ENCODE data around the gene EIF2A.
"Not testable (repeated sequence)": the region's sequence is repeated elsewhere in the genome, so short reads cannot be mapped to it uniquely, and the experiment has no call there.

The EIF2A gene

GRCh38 chr3:150600647-150601530 is 54.3 kb downstream of the EIF2A start:
- DNase-seq (ENCODE audit: insufficient read length, low spot score); FAIRE-seq: not testable (repeated sequence)

- no peak for FAIRE-seq
Observed at GRCh38 chr3:150602426-150603152, 56.0 kb downstream of the EIF2A start.

GRCh38 chr3:150603153-150603979 is 56.8 kb downstream of the EIF2A start, which contains the start of gene SELENOT:
TSS of gene SELENOT (plus strand) at chr3:150603321. CDS start at chr3:150603363, 42 bp downstream.
- peak; percentile 98 for DNase-seq (ENCODE audit: insufficient read length, low spot score)
- FAIRE-seq, result peak; percentile 60

More at GRCh38 chr3:150602426-150603152, 56.0 kb downstream of the EIF2A start:
- DNase-seq (ENCODE audit: insufficient read length, low spot score), result no peak

- FAIRE-seq (no peak), DNase-seq (ENCODE audit: insufficient read length, low spot score) (peak; percentile 15)
Observed at GRCh38 chr3:150603980-150604319, 57.4 kb downstream of the EIF2A start.

GRCh38 chr3:150605998-150606641 is 59.5 kb downstream of the EIF2A start:
- DNase-seq (ENCODE audit: insufficient read length, low spot score) (no peak), FAIRE-seq (no peak)

GRCh38 chr3:150607267-150608065 is 60.9 kb downstream of the EIF2A start:
- FAIRE-seq (no peak), DNase-seq (ENCODE audit: insufficient read length, low spot score) (no peak)

GRCh38 chr3:150609988-150610387 is 63.4 kb downstream of the EIF2A start:
- DNase-seq (ENCODE audit: insufficient read length, low spot score) (no peak), FAIRE-seq (no peak)

GRCh38 chr3:150610785-150611184 is 64.2 kb downstream of the EIF2A start:
- FAIRE-seq (no peak), DNase-seq (ENCODE audit: insufficient read length, low spot score) (no peak)

GRCh38 chr3:150611666-150612065 is 65.1 kb downstream of the EIF2A start:
- FAIRE-seq, result no peak
- no peak for DNase-seq (ENCODE audit: insufficient read length, low spot score)

- no peak for FAIRE-seq
Observed at GRCh38 chr3:150612494-150612893, 65.9 kb downstream of the EIF2A start.

GRCh38 chr3:150613034-150613433 is 66.4 kb downstream of the EIF2A start:
- no peak for FAIRE-seq
- DNase-seq (ENCODE audit: insufficient read length, low spot score), result no peak

More at GRCh38 chr3:150612494-150612893, 65.9 kb downstream of the EIF2A start:
- no peak for DNase-seq (ENCODE audit: insufficient read length, low spot score)

- FAIRE-seq, result no peak
- DNase-seq (ENCODE audit: insufficient read length, low spot score), result no peak
Observed at GRCh38 chr3:150613709-150614480, 67.3 kb downstream of the EIF2A start.

GRCh38 chr3:150620002-150620689 is 73.6 kb downstream of the EIF2A start:
- FAIRE-seq (no peak), DNase-seq (ENCODE audit: insufficient read length, low spot score) (no peak)

GRCh38 chr3:150622955-150623354 is 76.4 kb downstream of the EIF2A start:
- not testable (repeated sequence) for FAIRE-seq; DNase-seq (ENCODE audit: insufficient read length, low spot score)

- DNase-seq (ENCODE audit: insufficient read length, low spot score), result no peak
- no peak for FAIRE-seq
Observed at GRCh38 chr3:150623945-150624344, 77.4 kb downstream of the EIF2A start.

- no peak for DNase-seq (ENCODE audit: insufficient read length, low spot score)
Observed at GRCh38 chr3:150626148-150626930, 79.8 kb downstream of the EIF2A start.

GRCh38 chr3:150627557-150627956 is 81.0 kb downstream of the EIF2A start:
- DNase-seq (ENCODE audit: insufficient read length, low spot score), result no peak
- FAIRE-seq, result no peak

More at GRCh38 chr3:150626148-150626930, 79.8 kb downstream of the EIF2A start:
- FAIRE-seq, result no peak

Data from HTR-8/SVneo (cell line).